NCI-H1436 (cell line): ENCODE results near the gene RAI1.
A peak's percentile ranks its signal among the peaks of the same experiment; 100 is the strongest.

ENCODE experiments used
- DNase-seq: peaks from one replicate; lab custom pipeline; 2025; lab: John Stamatoyannopoulos, UW

RAI1 gene

GRCh38 chr17:17732892-17733670 lies 51.8 kb downstream of the RAI1 start:
- no peak for DNase-seq

GRCh38 chr17:17736205-17737183 lies 55.2 kb downstream of the RAI1 start:
- DNase-seq: no peak

GRCh38 chr17:17737961-17738894 lies 57.0 kb downstream of the RAI1 start:
- no peak for DNase-seq

- no peak for DNase-seq
Measured at GRCh38 chr17:17738901-17739300, 57.6 kb downstream of the RAI1 start.

- DNase-seq: no peak
Measured at GRCh38 chr17:17739388-17740066, 58.3 kb downstream of the RAI1 start.

- no peak for DNase-seq
Measured at GRCh38 chr17:17740615-17741348, 59.5 kb downstream of the RAI1 start.

- DNase-seq: no peak
Measured at GRCh38 chr17:17741349-17742023, 60.2 kb downstream of the RAI1 start.

GRCh38 chr17:17742133-17742621 lies 60.9 kb downstream of the RAI1 start:
- no peak for DNase-seq

- DNase-seq: no peak
Measured at GRCh38 chr17:17742688-17743390, 61.6 kb downstream of the RAI1 start.

GRCh38 chr17:17743391-17744112 lies 62.3 kb downstream of the RAI1 start:
- no peak for DNase-seq

GRCh38 chr17:17744116-17744515 lies 62.9 kb downstream of the RAI1 start:
- DNase-seq: no peak

GRCh38 chr17:17745476-17746455 lies 64.5 kb downstream of the RAI1 start:
- no peak for DNase-seq

GRCh38 chr17:17748179-17748578 lies 66.9 kb downstream of the RAI1 start:
- no peak for DNase-seq

- DNase-seq: no peak
Measured at GRCh38 chr17:17748604-17749003, 67.3 kb downstream of the RAI1 start.

GRCh38 chr17:17749025-17749772 lies 67.9 kb downstream of the RAI1 start:
- peak; percentile 97 for DNase-seq

- DNase-seq: peak; percentile 79
Measured at GRCh38 chr17:17749921-17750320, 68.7 kb downstream of the RAI1 start.
